WTC11 (cell line): ENCODE data around the gene SMAD5.

Experiments
- AFF4 ChIP-seq: sonication (generic); formaldehyde crosslinking; IDR thresholded peaks from 2 replicates; pipeline ENCODE4 v1.8.1; 2023; ENCODE audit warnings: mild to moderate bottlenecking, missing genetic modification reagents, borderline replicate concordance
- CREM ChIP-seq: sonication (generic); formaldehyde crosslinking; IDR thresholded peaks from 2 replicates; pipeline ENCODE4 v1.8.1; 2022; ENCODE audit warnings: mild to moderate bottlenecking, missing genetic modification reagents, moderate library complexity
- CTCF ChIP-seq: fragments of 200-600 bp; IDR thresholded peaks from 2 replicates; pipeline ENCODE4 v1.8.0; 2022; ENCODE audit warnings: antibody characterized with exemption
- FOXP4 ChIP-seq: sonication (generic); formaldehyde crosslinking; IDR thresholded peaks from 2 replicates; pipeline ENCODE4 v1.8.0; 2022; ENCODE audit warnings: mild to moderate bottlenecking, missing genetic modification reagents
- JUN ChIP-seq: sonication (generic); formaldehyde crosslinking; IDR thresholded peaks from 2 replicates; pipeline ENCODE4 v1.8.0; 2023; ENCODE audit warnings: mild to moderate bottlenecking, missing genetic modification reagents
- KAT7 ChIP-seq: sonication (generic); formaldehyde crosslinking; IDR thresholded peaks from 2 replicates; pipeline ENCODE4 v1.8.1; 2023; ENCODE audit warnings: missing genetic modification reagents, mild to moderate bottlenecking, borderline replicate concordance
- NR2C2 ChIP-seq: sonication (generic); formaldehyde crosslinking; IDR thresholded peaks from 2 replicates; pipeline ENCODE4 v1.8.0; 2022; ENCODE audit warnings: mild to moderate bottlenecking, missing genetic modification reagents
- SMAD3 ChIP-seq: sonication (generic); formaldehyde crosslinking; IDR thresholded peaks from 2 replicates; pipeline ENCODE4 v1.8.0; 2022; ENCODE audit warnings: missing genetic modification reagents, mild to moderate bottlenecking, borderline replicate concordance
- ZNF121 ChIP-seq: sonication (generic); formaldehyde crosslinking; IDR thresholded peaks from 2 replicates; pipeline ENCODE4 v1.8.0; 2023; ENCODE audit warnings: missing genetic modification reagents
- ZNF232 ChIP-seq: sonication (generic); formaldehyde crosslinking; IDR thresholded peaks from 2 replicates; pipeline ENCODE4 v1.8.0; 2022; ENCODE audit warnings: mild to moderate bottlenecking, missing genetic modification reagents
- TF ChIP-seq, protein P1 (sequence below): sonication (generic); formaldehyde crosslinking; IDR thresholded peaks from 2 replicates; pipeline ENCODE4 v1.8.1; 2023; ENCODE audit warnings: mild to moderate bottlenecking, moderate library complexity, missing genetic modification reagents

- no peak for TF ChIP-seq CTCF
- TF ChIP-seq AFF4 (CRISPR knock-in tag), result no peak
- no peak for TF ChIP-seq JUN (CRISPR knock-in tag)
- TF ChIP-seq, protein P1, sequence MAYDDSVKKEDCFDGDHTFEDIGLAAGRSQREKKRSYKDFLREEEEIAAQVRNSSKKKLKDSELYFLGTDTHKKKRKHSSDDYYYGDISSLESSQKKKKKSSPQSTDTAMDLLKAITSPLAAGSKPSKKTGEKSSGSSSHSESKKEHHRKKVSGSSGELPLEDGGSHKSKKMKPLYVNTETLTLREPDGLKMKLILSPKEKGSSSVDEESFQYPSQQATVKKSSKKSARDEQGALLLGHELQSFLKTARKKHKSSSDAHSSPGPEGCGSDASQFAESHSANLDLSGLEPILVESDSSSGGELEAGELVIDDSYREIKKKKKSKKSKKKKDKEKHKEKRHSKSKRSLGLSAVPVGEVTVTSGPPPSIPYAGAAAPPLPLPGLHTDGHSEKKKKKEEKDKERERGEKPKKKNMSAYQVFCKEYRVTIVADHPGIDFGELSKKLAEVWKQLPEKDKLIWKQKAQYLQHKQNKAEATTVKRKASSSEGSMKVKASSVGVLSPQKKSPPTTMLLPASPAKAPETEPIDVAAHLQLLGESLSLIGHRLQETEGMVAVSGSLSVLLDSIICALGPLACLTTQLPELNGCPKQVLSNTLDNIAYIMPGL (CRISPR knock-in tag), result no peak
- no peak for TF ChIP-seq CREM
- TF ChIP-seq SMAD3, result no peak
- TF ChIP-seq KAT7 (CRISPR knock-in tag), result no peak
- TF ChIP-seq FOXP4 (CRISPR knock-in tag), result no peak
- TF ChIP-seq NR2C2 (CRISPR knock-in tag), result no peak
- no peak for TF ChIP-seq ZNF121 (CRISPR knock-in tag)
- no peak for TF ChIP-seq ZNF232 (CRISPR knock-in tag)
Measured at GRCh38 chr5:136155761-136156160, 23.1 kb downstream of the SMAD5 start.
